Testis (tissue), 3 donors: ENCODE results near the gene PTPRR. TPM values are rescaled to one million over a fixed set of nuclear protein-coding genes. Genes with fewer than 3 reads are reported as not detected.

Source experiments
- DNase-seq: peaks from one replicate; pipeline ENCODE4 v3.0.0-alpha.2; 2019
- H3K27ac ChIP-seq, 2 donors: fragments of 200-600 bp; sonication (generic); one replicate each; pipeline ENCODE4 v1.5.1; 2019
- H3K27me3 ChIP-seq: fragments of 200-600 bp; sonication (generic); one replicate; pipeline ENCODE4 v1.5.1; 2019
- H3K36me3 ChIP-seq: fragments of 200-600 bp; sonication (generic); one replicate; pipeline ENCODE4 v1.5.1; 2017; ENCODE audit warnings: low read depth; ENCODE audit errors: missing control alignments
- H3K4me1 ChIP-seq: fragments of 200-600 bp; sonication (generic); one replicate; pipeline ENCODE4 v1.5.1; 2019
- H3K4me3 ChIP-seq, 2 donors: fragments of 200-600 bp; sonication (generic); one replicate each; pipeline ENCODE4 v1.5.1; 2017 to 2019
- H3K9me3 ChIP-seq: fragments of 200-600 bp; sonication (generic); one replicate; pipeline ENCODE4 v1.5.1; 2017
- POLR2A ChIP-seq: fragments of 450-650 bp; IDR thresholded peaks from one replicate; pipeline ENCODE4 v1.6.1; 2017; ENCODE audit warnings: antibody characterized with exemption, mild to moderate bottlenecking, moderate library complexity
- WGBS, 2 donors: methylation state at CpG; one replicate each; pipeline ENCODE4 v1.1.5; 2018; 5-methylcytosine and 5-hydroxymethylcytosine counted together
- intact Hi-C: fragments of 100-400 bp; cut with DNase I; formaldehyde crosslinking; loops from one replicate; pipeline ENCODE4 v1.15.1; 2023; ENCODE audit warnings: low total_unique reads
- polyA plus RNA-seq: library from polyadenylated mRNA; stranded (reverse); fragments of 350-450 nt; fragmentation: Illumina TruSeq; extraction: RNeasy Lipid Tissue Mini Kit (QIAGEN cat#74804); gene quantifications from one replicate; pipeline ENCODE4 v1.2.3, GENCODE V29; 2014; ENCODE audit warnings: low read depth, low replicate concordance; ENCODE audit not compliant: insufficient read depth
- total RNA-seq, 2 donors: library from RNA; depleted of rRNA; stranded (reverse); fragments of >200 nt; gene quantifications; one replicate each; pipeline ENCODE4 v1.2.3, GENCODE V29; 2016
- TF ChIP-seq, protein P1 (sequence below), 3 experiments: fragments of 450-650 bp in 2 of 3; fragments of 200-600 bp in 1 of 3; sonication (generic) in 1 of 3; IDR thresholded peaks; one replicate each; pipeline ENCODE4 v1.5.1; 2016 to 2019; ENCODE audit warnings: antibody characterized with exemption in 3 of 3, mild to moderate bottlenecking in 2 of 3, moderate library complexity in 1 of 3

The PTPRR gene
- total and polyA plus RNA-seq, 3 donors from 2014 or later = 0.16 to 0.43 (median 0.24) TPM

DNA sequence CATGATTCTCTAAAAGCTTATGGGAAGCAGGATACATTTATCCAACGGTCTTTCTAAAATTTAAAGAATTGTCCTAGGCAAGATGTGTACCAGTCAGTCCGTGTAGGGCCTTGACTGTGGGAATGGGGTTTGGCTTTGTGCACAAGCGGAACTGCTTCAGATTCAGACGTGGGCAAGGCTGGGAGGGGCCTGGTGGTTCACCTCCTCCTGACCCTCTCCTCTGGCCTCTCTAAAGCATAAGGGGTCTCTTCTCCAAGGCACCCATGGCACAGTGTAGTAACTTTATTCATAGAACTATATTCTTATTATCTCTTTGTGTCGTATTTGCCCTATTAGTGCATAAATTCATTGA is 162.1 kb downstream of the PTPRR start:
- 80 to 86% methylated on average over 5 of the region's 5 CpGs for WGBS, 2 donors
- no peak overlapping the region for H3K27ac ChIP-seq
- H3K4me1 ChIP-seq = no peaks in the 10 kb centered on the region
- no peaks in the 10 kb centered on the region for H3K36me3 ChIP-seq
- no peak for TF ChIP-seq POLR2A
- TF ChIP-seq, protein P1, sequence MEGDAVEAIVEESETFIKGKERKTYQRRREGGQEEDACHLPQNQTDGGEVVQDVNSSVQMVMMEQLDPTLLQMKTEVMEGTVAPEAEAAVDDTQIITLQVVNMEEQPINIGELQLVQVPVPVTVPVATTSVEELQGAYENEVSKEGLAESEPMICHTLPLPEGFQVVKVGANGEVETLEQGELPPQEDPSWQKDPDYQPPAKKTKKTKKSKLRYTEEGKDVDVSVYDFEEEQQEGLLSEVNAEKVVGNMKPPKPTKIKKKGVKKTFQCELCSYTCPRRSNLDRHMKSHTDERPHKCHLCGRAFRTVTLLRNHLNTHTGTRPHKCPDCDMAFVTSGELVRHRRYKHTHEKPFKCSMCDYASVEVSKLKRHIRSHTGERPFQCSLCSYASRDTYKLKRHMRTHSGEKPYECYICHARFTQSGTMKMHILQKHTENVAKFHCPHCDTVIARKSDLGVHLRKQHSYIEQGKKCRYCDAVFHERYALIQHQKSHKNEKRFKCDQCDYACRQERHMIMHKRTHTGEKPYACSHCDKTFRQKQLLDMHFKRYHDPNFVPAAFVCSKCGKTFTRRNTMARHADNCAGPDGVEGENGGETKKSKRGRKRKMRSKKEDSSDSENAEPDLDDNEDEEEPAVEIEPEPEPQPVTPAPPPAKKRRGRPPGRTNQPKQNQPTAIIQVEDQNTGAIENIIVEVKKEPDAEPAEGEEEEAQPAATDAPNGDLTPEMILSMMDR (IDR thresholded peaks at IDR 0.05) = no peak
- DNase-seq = no peak
- H3K4me3 ChIP-seq = no peak overlapping the region
- H3K27me3 ChIP-seq = no peaks in the 10 kb centered on the region
- H3K9me3 ChIP-seq = no peaks in the 10 kb centered on the region
- intact Hi-C loops = no loop called here

DNA sequence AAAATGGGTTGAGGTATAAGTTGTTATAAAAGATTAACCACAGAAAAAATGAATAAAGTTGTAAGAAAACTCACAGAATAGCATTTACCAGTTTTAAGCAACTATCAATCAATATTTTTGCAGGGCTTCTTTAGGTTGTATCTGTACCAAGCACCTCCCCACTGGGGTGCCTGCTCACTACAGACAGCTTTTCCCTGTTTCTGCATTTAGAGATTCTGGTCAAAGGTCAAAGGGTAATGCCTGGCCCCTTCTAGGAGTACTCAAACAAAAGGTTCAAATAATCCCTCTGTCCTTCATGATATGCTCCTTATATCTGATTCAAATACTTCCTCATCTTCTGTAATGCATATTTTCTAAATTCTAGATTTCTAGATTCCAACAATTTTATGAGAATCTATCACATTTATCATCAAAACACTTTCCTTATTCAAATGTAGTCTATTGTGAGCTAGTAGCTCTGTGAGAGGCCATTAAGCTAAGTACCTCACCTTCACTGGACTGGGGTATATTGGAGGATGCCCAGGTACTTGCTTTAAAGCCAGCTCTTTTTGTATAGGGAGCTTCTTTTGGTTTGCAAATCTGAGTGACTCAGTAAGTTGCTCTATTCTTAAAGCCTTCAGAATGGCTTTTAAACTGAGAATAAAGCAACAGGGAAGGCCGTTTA is 162.6 kb downstream of the PTPRR start:
- Histone ChIP-seq H3K4me3 (no peak overlapping the region), H3K36me3 (no peaks in the 10 kb centered on the region), H3K4me1 (no peaks in the 10 kb centered on the region), H3K27me3 (no peaks in the 10 kb centered on the region), H3K27ac (no peak overlapping the region), H3K9me3 (no peaks in the 10 kb centered on the region)
- DNase-seq = no peak
- TF ChIP-seq POLR2A = no peak
- TF ChIP-seq, protein P1 (IDR thresholded peaks at IDR 0.05) = no peak
- intact Hi-C loops = no loop called here
- WGBS, 2 donors = 70 to 83% methylated on average over 1 of the region's 1 CpG

DNA sequence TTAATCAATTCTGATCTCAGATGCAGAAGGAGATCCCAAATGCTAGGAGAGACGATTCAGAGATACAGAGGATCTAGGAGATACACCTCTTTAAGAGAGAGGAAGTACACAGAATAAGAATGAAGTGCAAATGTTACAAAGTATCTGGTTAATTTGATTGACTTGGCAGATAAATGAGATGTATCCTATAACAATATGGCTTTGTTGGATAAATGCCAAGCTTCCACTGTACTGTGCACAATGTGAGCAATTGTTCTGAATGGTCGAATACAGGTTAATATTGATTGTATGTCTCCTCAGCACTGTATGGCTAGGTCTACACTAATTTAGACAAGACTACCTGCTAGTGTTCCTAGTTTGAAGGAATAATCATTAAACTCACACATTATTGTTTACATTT is 163.7 kb downstream of the PTPRR start:
- H3K4me3 ChIP-seq = no peak overlapping the region
- no peaks in the 10 kb centered on the region for H3K36me3 ChIP-seq
- no peak for DNase-seq
- no peaks in the 10 kb centered on the region for H3K9me3 ChIP-seq
- no peak overlapping the region for H3K27ac ChIP-seq
- H3K4me1 ChIP-seq = no peaks in the 10 kb centered on the region
- TF ChIP-seq POLR2A = no peak
- TF ChIP-seq, protein P1 (IDR thresholded peaks at IDR 0.05) = no peak
- WGBS, 2 donors = 44 to 51% methylated on average over 2 of the region's 2 CpGs
- intact Hi-C loops = no loop called here
- no peaks in the 10 kb centered on the region for H3K27me3 ChIP-seq

DNA sequence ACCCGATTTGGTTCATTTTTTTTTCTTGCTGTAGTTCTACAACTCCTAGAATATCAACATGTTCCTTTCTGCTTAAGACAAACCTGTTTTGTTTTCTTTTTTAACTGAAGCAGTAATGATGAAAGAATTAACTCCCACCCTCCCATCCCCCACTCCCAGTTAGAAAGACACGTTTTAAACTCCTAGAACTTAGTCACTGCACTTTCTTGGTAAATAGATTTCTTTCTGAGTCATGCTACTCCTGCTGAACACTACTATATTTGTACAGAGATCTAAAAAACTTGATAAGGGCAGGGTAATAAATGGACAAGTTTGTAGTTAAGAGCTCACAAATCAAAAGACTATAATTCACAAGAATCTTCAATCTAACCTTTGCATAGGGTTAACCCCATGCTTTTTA is 164.4 kb downstream of the PTPRR start:
- H3K4me3 ChIP-seq = no peak overlapping the region
- intact Hi-C loops = no loop called here
- TF ChIP-seq, protein P1 (IDR thresholded peaks at IDR 0.05) = no peak
- TF ChIP-seq POLR2A = no peak
- H3K27ac ChIP-seq = no peak overlapping the region
- DNase-seq = no peak
- H3K9me3 ChIP-seq = no peaks in the 10 kb centered on the region
- no peaks in the 10 kb centered on the region for H3K36me3 ChIP-seq
- H3K27me3 ChIP-seq = no peaks in the 10 kb centered on the region
- WGBS, 2 donors = 31 to 36% methylated on average over 2 of the region's 2 CpGs
- no peaks in the 10 kb centered on the region for H3K4me1 ChIP-seq

DNA sequence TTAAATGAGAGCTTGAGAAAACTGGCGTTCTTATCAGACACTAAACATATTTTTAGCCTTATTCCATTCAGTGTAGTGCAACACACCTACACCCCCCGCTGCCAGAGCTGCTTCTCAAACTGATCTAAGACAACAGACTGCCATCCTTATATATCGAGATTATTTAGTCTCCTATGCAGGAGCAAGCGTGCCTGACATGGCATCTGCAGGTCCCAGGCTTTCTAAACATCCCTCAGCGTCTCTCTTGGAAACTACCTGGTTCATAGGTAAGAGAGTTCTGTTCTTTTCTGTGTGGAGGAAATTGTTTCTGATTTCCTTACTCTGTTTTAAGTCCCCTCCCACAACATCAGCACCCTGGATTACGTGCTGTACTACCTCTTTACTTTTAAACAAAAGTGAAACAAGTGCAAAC is 166.2 kb downstream of the PTPRR start:
- Histone ChIP-seq H3K4me3 (no peak overlapping the region), H3K36me3 (no peaks in the 10 kb centered on the region), H3K4me1 (no peaks in the 10 kb centered on the region), H3K27ac (no peak overlapping the region), H3K27me3 (no peaks in the 10 kb centered on the region), H3K9me3 (no peaks in the 10 kb centered on the region)
- 26 to 36% methylated on average over 6 of the region's 6 CpGs for WGBS, 2 donors
- intact Hi-C loops = no loop called here
- TF ChIP-seq POLR2A = no peak
- TF ChIP-seq, protein P1 (IDR thresholded peaks at IDR 0.05) = no peak
- no peak for DNase-seq
